Lower leg skin (tissue), 4 donors: ENCODE results near the gene GSTM1. TPM values are rescaled to one million over a fixed set of nuclear protein-coding genes. Genes with fewer than 3 reads are reported as not detected.

Experiments
- DNase-seq, 2 donors: peaks; one replicate each; pipeline ENCODE4 v3.0.0-alpha.2; 2019; ENCODE audit warnings: low spot score in 2 of 2
- H3K4me3 ChIP-seq: fragments of 200-600 bp; sonication (generic); 2 replicates; pipeline ENCODE4 v1.5.1; 2017; ENCODE audit warnings: mild to moderate bottlenecking, low read depth; ENCODE audit not compliant: poor library complexity, severe bottlenecking
- POLR2A ChIP-seq, 2 donors: fragments of 450-650 bp; IDR thresholded peaks; one replicate each; pipeline ENCODE4 v1.6.1; 2016 to 2017; ENCODE audit warnings: antibody characterized with exemption in 2 of 2, mild to moderate bottlenecking in 1 of 2, moderate library complexity in 1 of 2
- WGBS, 2 donors: methylation state at CpG; one replicate each; pipeline ENCODE4 v1.1.5; 2018; 5-methylcytosine and 5-hydroxymethylcytosine counted together
- intact Hi-C: fragments of 100-400 bp; cut with DNase I; formaldehyde crosslinking; loops from one replicate; pipeline ENCODE4 v1.15.0; 2023; ENCODE audit warnings: low total_unique reads
- total RNA-seq, 4 donors: library from RNA; depleted of rRNA; stranded (reverse); fragments of >200 nt; gene quantifications; one replicate each; pipeline ENCODE4 v1.1.0, GENCODE V29; 2016
- TF ChIP-seq, protein P1 (sequence below), 3 donors: fragments of 450-650 bp; IDR thresholded peaks; one replicate each; pipeline ENCODE4 v1.5.1; 2016; ENCODE audit warnings: antibody characterized with exemption in 3 of 3, mild to moderate bottlenecking in 3 of 3, moderate library complexity in 2 of 3

Gene GSTM1
- total RNA-seq, 4 donors from 2014 or later, result 26.1 to 60.4 TPM; not detected in 2

DNA sequence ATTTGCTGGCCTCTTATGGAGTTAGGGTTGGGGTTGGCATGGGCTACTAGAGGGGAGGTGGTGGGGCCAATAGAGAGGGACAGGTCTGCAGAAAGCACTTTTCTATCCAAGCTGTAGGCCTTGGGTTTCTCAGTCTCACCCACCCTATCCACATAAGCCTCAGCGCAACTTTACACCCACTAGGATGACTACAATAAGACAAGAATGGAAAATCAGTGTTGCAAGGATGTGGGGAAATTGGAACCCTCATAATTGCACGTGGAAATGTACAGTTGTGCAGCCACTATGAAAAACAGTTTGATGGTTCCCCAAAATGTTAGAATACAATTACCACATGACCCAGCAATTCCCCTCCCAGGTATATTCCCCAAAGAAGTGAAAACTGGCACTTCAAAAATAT is 45.8 kb upstream of the GSTM1 start:
- no peak overlapping the region for H3K4me3 ChIP-seq
- 80 to 83% methylated on average over 2 of the region's 2 CpGs for WGBS, 2 donors
- DNase-seq, result no peak
- intact Hi-C loops, result loop anchor here (5.0 kb wide), 1 partner anchor 130 kb away; no protein-coding TSS in a partner anchor
- TF ChIP-seq, protein P1, sequence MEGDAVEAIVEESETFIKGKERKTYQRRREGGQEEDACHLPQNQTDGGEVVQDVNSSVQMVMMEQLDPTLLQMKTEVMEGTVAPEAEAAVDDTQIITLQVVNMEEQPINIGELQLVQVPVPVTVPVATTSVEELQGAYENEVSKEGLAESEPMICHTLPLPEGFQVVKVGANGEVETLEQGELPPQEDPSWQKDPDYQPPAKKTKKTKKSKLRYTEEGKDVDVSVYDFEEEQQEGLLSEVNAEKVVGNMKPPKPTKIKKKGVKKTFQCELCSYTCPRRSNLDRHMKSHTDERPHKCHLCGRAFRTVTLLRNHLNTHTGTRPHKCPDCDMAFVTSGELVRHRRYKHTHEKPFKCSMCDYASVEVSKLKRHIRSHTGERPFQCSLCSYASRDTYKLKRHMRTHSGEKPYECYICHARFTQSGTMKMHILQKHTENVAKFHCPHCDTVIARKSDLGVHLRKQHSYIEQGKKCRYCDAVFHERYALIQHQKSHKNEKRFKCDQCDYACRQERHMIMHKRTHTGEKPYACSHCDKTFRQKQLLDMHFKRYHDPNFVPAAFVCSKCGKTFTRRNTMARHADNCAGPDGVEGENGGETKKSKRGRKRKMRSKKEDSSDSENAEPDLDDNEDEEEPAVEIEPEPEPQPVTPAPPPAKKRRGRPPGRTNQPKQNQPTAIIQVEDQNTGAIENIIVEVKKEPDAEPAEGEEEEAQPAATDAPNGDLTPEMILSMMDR (IDR thresholded peaks at IDR 0.05), result no peak

DNA sequence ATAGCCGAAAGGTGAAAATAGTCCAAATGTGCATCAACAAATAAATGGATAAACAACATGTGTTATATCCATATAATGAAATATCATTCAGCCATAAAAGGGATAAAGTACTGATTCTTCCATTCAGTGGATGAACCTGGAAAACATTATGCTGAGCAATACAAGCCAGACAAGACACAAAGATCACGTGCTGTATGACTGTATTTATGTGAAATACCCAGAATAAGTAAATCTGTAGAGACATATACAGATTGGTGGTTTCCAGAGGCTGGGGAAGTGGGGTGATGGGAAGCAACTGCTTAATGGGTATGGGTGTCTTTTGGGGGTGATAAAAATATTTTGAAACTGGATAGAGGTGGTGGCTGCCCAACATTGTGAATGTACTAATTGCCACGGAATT is 45.0 kb upstream of the GSTM1 start:
- 63 to 70% methylated on average over 3 of the region's 3 CpGs for WGBS, 2 donors
- intact Hi-C loops, result loop anchor here (5.0 kb wide), 1 partner anchor 130 kb away; no protein-coding TSS in a partner anchor
- H3K4me3 ChIP-seq, result no peak overlapping the region
- no peak for DNase-seq
- TF ChIP-seq, protein P1 (IDR thresholded peaks at IDR 0.05), result no peak
- TF ChIP-seq POLR2A (IDR thresholded peaks at IDR 0.05), result no peak

DNA sequence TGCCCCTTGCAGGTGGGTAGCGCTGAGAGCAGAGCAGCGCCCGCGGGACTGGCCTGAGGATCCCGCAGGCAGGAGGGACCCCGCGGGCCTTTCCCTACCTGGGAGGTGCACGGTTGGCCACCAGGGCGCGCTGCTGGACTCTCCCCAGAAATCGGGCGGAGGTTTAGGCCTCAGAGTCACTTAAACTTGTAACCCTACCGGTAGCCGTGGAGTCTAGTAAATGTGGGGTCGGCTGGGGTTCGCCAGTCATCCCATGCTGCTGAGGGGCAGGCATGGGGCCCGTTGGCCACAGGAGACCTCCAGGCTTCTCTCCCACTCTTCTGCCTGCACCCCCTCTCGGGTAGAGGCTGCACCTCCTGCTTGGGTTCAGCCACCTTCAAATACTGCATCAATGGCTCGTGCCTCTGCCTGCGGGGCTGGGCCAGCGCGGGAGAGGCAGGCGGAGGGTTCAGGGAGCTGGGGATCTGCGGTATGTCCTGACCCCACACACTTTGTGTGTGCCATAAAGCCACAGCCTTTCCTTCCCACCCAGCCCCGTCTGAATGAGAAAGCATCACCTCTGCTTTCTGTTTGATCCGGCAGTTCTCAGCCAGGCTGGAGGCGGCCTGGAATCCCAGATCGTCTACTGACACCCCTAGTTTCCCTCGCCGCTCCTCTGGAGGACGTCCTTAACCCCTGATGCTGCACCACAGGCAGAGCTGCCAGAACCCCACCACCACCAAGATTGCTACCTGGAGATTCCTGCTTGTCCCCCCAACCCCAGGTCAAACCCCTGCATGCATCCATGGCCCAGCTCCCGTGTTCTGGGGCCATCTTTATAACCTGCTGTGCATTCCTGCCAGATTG is 44.0 kb upstream of the GSTM1 start:
- no peak overlapping the region for H3K4me3 ChIP-seq
- DNase-seq, result peak; percentile 73 to 96
- intact Hi-C loops, result loop anchor here (5.0 kb wide), 1 partner anchor 129 kb away; no protein-coding TSS in a partner anchor
- no peak for TF ChIP-seq POLR2A (IDR thresholded peaks at IDR 0.05)
- TF ChIP-seq, protein P1 (IDR thresholded peaks at IDR 0.05), result peak in 1 of 3 donors; percentile 54
- WGBS, 2 donors, result 34 to 53% methylated on average over 24 to 30 of the region's 32 CpGs

DNA sequence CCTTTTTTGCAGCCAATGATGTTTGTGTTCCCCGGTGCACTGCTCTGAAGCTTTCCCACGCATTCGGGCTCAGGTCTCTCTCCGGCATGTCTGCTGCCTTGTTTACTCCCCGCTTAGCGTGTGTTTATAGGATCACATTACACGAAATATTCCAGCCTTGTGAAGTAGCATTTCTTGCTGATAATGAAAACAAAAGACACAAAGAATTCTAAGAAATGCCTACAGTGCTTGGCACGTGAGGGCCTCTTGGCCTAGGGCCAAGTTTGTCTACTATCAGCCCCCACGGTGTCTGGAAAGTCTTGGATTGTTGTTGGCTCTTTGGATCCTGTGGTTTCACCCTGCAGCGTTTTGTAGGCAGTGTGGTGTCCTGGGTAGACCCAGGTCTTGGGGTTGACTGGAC is 42.9 kb upstream of the GSTM1 start:
- intact Hi-C loops, result loop anchor here (5.0 kb wide), 1 partner anchor 128 kb away; no protein-coding TSS in a partner anchor
- no peak overlapping the region for H3K4me3 ChIP-seq
- TF ChIP-seq, protein P1 (IDR thresholded peaks at IDR 0.05), result no peak
- TF ChIP-seq POLR2A (IDR thresholded peaks at IDR 0.05), result no peak
- no peak for DNase-seq
- WGBS, 2 donors, result no CpG with 5 or more reads among the region's 10 CpGs

DNA sequence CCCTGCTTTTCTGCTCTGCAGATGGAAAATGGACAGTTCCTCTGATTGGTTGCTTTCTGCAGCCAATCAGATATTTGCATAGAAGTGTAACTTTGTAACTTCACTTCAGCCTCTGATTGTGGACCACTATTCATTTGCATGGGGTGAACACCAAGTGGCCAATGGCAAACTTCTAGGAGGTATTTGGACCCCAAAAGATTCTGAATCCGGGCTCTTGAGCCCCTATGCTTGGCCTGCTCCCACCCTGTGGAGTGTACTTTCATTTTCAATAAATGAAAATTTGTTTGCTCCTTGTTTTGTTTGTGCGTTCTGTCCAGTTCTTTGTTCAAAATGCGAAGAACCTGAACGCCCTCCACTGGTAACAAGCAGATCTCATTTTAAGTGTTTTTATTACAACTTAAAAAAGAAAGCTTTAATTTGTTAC is 38.1 kb upstream of the GSTM1 start:
- TF ChIP-seq, protein P1 (IDR thresholded peaks at IDR 0.05), result no peak
- intact Hi-C loops, result no loop called here
- no peak overlapping the region for H3K4me3 ChIP-seq
- WGBS, 2 donors, result 60 to 61% methylated on average over 4 of the region's 4 CpGs
- peak; percentile 7 to 17 for DNase-seq
